ENCODE results near the gene APOL1.

APOL1 gene

GRCh38 chr22:36213586-36213985 lies 39.3 kb upstream of the APOL1 start:
- no peak for DNase-seq
- TF ChIP-seq CTCF (IDR thresholded peaks at IDR 0.05; ENCODE audit: low read depth, low read length, missing control alignments), result no peak
- Histone ChIP-seq H3K4me3 (ENCODE audit: low read depth, low read length) (no peak overlapping the region), H3K27ac (no peak overlapping the region), H3K27me3 (replicated peaks) (peaks cover 9% of the 10 kb centered on the region), H3K36me3 (replicated peaks) (no peaks in the 10 kb centered on the region)
- in situ Hi-C loops (cut with HindIII; ENCODE audit: low pct_ligation_motif_present, low sequenced_read_pairs), result no loop called here

GRCh38 chr22:36215981-36216380 lies 37.0 kb upstream of the APOL1 start:
- no peak for TF ChIP-seq CTCF (IDR thresholded peaks at IDR 0.05; ENCODE audit: low read depth, low read length, missing control alignments)
- no peaks in the 10 kb centered on the region for H3K36me3 ChIP-seq (replicated peaks)
- no peak for DNase-seq
- H3K27me3 ChIP-seq (replicated peaks), result peaks cover 9% of the 10 kb centered on the region
- no peak overlapping the region for H3K4me3 ChIP-seq (ENCODE audit: low read depth, low read length)
- in situ Hi-C loops (cut with HindIII; ENCODE audit: low pct_ligation_motif_present, low sequenced_read_pairs), result no loop called here
- no peak overlapping the region for H3K27ac ChIP-seq

- H3K27ac ChIP-seq, result no peak overlapping the region
- no peak overlapping the region for H3K4me3 ChIP-seq (ENCODE audit: low read depth, low read length)
- H3K27me3 ChIP-seq (replicated peaks), result peaks cover 9% of the 10 kb centered on the region
- no peak for DNase-seq
- in situ Hi-C loops (cut with HindIII; ENCODE audit: low pct_ligation_motif_present, low sequenced_read_pairs), result no loop called here
- no peak for TF ChIP-seq CTCF (IDR thresholded peaks at IDR 0.05; ENCODE audit: low read depth, low read length, missing control alignments)
- H3K36me3 ChIP-seq (replicated peaks), result no peaks in the 10 kb centered on the region
Observed at GRCh38 chr22:36218648-36219193, 34.2 kb upstream of the APOL1 start.

- H3K27ac ChIP-seq, result no peak overlapping the region
Observed at GRCh38 chr22:36220451-36220921, 32.4 kb upstream of the APOL1 start.

GRCh38 chr22:36221799-36222751 lies 30.9 kb upstream of the APOL1 start:
- Histone ChIP-seq H3K36me3 (replicated peaks) (no peaks in the 10 kb centered on the region), H3K27ac (no peak overlapping the region), H3K27me3 (replicated peaks) (peaks cover 4% of the 10 kb centered on the region), H3K4me3 (ENCODE audit: low read depth, low read length) (no peak overlapping the region)
- TF ChIP-seq CTCF (IDR thresholded peaks at IDR 0.05; ENCODE audit: low read depth, low read length, missing control alignments), result peak; percentile 82
- in situ Hi-C loops (cut with HindIII; ENCODE audit: low pct_ligation_motif_present, low sequenced_read_pairs), result no loop called here
- DNase-seq, result no peak

More at GRCh38 chr22:36220451-36220921, 32.4 kb upstream of the APOL1 start:
- peaks cover 7% of the 10 kb centered on the region for H3K27me3 ChIP-seq (replicated peaks)
- no peak for TF ChIP-seq CTCF (IDR thresholded peaks at IDR 0.05; ENCODE audit: low read depth, low read length, missing control alignments)
- no peak overlapping the region for H3K4me3 ChIP-seq (ENCODE audit: low read depth, low read length)
- in situ Hi-C loops (cut with HindIII; ENCODE audit: low pct_ligation_motif_present, low sequenced_read_pairs), result no loop called here
- no peaks in the 10 kb centered on the region for H3K36me3 ChIP-seq (replicated peaks)
- DNase-seq, result peak; percentile 51

Data from brain microvascular endothelial cell (primary cell).